T follicular helper cell (primary cell): ENCODE data around the gene LPP.

ENCODE experiments used
- DNase-seq: peaks from one replicate; pipeline ENCODE4 v3.0.0-alpha.2; 2020; ENCODE audit warnings: low read depth

LPP gene

DNA sequence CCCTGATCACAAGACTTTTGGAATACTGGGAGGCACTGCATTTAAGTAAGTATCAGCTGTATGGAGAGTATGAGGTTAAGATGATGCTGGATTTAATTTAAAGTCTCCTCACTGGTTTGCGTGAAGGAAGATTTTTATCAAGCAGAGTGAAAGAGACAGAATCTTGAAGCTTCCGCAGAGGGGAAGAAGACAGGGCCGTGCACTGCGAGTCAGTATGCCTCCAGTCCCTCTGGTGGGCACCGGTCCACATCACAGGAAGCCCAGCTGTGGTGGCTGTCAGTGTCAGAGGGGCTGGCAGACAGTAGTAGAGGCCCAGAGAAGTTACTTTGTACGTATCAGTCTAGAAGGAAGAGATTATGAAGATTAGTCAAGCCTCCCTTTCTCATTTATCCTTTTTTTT is 638.8 kb downstream of the LPP start:
- DNase-seq, result no peak

DNA sequence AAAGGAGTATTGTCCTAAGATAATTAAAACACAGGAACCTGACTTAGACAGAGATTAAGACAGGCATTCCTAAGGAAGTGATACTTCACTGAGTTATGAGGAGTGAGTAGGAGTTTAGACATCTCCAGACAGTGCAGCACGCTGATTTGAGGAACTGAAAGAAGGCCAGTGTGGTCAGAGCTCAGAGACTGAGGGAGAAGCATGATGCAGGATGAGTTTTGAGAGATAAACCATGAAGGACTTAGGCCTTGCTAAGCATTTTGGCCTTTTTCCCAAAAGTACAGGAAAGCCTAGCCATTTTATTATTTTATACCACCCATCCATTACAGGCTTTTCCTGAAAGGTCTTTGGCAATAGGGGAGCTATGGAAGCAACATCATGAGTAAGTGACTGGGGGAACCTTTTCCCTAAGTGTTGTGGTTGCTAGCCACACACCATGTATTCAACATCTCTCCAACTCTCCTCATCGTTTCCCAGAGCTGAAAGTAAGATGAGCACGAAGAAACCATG is 642.2 kb downstream of the LPP start:
- DNase-seq, result no peak

- no peak for DNase-seq
Measured at GRCh38 chr3:188797045-188797444, 643.1 kb downstream of the LPP start.

DNA sequence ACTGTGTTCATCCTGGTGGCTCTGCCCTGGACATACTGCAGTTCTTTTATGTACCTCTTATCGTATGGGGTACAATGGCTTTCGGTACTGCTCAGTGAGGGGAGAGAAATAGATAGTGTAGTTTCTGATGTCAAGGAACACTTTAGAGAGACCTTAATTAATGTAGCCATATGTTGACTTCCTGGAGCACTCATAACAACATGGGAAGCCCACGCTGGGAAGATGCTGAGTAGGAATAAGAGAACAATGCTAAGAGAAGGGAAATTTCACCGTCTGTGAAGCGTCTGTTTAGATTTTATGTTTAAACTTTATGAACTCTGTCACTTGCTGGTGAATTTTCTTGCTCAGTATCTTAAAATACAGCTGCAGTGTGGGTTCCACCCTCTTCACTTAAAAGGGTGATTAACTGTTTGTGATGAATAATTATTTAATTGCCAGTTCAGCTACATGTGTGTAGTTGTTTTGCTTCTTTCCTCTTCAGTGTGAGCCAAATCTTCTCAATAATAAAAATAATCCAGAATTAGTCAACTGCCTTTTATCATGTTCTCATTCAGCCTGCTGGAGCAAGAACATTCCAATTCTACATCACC is 644.7 kb downstream of the LPP start:
- DNase-seq, result no peak

DNA sequence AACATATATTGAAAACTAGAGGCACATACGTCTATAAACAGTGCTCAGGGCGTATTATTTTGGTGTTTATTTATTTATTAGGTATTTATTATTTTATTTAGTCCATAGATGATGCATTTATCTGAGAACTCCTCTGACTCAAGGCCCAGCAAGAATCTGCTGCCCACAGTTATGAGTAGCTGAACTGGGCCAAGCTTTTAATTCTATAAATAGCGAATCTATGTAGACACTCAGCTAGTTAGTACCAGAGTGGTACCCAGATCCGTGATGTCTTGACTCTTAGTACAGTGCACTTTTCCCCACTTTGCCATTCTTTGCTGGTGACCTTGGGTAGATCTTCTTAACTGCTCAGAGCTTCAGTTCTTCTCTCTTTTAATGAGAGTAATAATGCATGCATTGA is 647.4 kb downstream of the LPP start:
- no peak for DNase-seq

DNA sequence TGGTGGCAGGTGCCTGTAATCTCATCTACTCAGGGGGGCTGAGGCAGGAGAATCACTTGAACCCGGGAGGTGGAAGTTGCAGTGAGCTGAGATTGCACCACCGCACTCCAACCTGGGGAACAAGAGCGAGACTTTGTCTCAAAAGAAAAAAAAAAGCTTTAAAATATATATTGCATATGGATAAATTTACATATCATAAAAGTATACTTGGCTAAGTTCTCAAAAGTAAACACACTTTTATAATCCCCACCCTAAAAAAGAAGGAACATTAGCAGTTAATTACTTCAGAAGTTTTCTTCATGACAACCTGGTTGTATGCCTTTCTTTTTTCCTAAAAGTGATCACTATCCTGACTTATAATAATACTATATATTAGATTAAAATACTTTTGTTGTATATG is 648.7 kb downstream of the LPP start:
- DNase-seq, result no peak

DNA sequence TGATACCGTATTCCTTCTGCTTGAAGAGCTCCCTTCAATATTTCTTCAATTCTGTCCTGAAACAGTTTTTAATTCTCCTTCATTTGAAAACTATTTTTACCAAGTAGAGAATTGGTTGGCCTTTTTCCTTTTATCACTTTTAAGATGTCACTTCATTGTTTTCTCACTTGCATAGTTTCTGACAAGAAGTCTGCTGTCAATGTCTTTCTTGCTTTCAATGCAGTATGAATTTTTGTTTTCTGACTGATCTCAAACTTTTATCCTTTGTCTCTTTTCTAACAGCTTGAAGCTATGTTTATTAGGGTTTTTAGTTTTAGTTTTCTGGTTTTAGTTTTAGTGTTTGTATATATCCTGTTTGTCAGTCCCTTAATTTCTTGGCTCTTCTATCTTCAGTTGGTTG is 653.0 kb downstream of the LPP start:
- DNase-seq, result no peak

- DNase-seq, result no peak
Measured at GRCh38 chr3:188812198-188812597, 658.2 kb downstream of the LPP start.

DNA sequence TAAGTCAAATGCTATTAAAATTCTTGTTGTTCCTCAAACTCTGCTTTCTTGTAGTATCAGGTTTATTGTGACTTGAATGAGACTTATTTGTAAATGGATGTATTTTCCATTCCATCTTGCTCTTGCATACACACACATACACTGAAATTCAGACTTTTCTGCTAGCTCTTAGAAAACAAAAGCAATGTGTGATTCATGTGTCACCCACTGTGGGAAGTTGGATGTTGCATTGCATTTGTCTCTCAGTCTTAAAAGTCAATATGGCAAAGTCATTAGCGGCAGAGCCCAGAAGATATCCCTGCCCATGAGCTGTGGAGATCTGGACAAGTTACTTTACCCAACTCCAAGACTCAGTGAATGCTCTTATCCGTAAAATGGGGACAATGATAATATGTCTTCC is 660.6 kb downstream of the LPP start:
- no peak for DNase-seq

DNA sequence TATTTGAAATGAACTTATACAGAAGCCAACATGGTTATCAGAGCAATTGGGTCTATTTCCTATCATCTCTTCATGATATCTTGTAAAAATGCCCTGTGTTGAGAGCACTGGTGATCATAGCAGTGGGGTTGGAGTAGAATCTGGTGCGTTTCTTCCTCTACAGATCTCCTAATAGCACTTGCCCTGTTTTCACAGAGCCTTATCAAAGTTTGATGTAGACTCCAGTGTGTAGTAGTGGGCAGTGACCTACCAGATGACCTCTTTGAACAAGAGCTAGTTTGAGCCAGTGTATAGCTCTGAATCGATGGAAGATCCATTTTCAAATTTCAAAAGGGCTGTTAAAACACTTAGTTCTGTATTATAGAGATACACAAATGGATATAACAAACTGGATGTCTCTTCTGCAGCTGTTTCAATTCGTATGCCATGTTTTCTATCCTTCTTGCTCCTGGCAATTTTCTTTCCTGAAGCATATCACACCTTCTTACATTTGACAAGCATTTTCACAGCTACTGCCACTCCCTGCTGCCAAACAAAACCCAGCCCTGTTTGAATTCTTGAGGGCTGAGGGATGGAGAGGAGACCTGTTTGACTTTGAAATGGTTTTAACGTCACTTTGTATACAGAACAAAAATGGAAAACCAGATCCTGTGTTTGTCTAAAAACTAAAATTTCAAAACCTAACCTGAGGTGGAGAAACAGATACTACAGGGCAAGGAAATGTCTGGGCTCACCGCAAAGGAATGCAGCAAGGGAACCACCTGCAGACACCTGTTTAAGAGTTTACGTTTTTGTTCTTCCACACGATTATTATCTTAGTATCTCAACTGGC is 663.4 kb downstream of the LPP start:
- no peak for DNase-seq

- no peak for DNase-seq
Measured at GRCh38 chr3:188817935-188818269, 663.9 kb downstream of the LPP start.

DNA sequence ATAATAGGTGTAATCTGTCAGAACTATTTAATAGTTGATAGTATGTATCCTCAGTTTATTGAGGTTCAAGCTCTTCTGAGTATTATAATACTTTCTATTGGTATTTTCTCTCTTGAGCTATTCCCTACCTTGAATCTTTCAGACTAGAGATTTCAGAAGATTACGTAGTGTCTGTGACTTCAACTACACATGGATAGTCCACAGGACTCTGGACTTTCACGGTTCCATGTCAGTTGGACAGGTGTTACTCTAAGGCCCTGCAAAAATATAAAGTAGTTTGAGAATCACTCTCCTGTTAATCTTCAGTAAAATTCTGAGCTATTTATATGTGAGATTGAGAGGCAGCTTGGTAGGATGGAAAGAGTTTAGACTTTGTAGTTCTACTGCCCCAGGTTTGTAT is 664.3 kb downstream of the LPP start:
- DNase-seq, result no peak

DNA sequence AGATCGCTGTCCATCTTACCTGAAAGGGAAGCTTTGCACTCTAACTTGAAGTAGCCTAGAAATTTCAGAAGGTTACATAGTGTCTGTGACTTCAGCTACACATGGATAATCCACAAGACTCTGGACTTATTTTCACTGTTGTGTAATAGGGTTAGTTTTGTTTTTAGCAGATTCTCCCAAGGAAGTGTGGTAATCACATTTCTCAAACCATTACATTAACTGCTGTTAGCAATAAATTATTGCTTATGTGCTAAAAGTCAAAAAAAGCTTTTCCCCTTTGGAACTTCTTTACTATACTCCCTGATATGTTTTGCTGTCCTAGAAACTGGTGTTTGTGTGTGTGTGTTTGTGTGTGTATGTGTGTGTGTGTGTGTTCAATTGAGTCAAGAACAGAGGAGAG is 666.0 kb downstream of the LPP start:
- DNase-seq, result no peak

DNA sequence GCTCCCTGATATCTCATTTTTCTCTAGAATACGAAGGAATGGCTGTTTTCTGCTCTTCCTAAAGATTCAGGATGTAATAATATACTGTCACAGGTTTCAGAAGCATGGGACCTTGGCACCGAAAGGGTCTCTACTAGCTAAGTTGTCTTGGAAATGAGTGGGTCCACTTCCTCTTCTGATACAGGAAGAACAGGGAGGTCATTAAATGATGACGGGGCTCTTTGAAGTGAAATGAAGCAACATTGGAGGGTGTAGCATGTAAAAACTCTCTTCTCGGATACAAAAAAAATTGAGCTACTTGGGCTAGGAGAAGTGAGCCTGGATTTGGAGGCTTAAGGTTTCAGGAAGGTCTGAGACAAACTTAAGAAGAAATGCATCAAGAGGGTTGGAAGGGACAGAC is 668.0 kb downstream of the LPP start:
- DNase-seq, result no peak

DNA sequence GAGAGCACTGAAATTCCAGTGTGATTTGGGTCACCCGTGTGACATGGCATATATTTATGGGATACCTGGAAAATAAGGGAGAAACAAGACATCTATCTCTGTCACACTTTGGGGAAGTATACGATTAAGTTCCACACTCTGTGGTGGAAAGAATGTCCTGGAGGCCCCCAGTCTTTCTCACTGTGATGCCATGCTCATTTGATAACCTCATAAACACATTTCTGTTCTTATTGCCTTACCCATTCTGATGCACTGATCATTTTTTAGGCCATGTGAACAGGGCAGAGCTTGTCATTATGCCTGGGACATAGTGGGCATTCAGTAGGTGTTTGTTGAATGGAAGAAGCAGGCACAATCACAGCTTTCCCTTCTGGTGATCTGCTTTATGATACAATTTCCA is 668.5 kb downstream of the LPP start:
- DNase-seq, result no peak

DNA sequence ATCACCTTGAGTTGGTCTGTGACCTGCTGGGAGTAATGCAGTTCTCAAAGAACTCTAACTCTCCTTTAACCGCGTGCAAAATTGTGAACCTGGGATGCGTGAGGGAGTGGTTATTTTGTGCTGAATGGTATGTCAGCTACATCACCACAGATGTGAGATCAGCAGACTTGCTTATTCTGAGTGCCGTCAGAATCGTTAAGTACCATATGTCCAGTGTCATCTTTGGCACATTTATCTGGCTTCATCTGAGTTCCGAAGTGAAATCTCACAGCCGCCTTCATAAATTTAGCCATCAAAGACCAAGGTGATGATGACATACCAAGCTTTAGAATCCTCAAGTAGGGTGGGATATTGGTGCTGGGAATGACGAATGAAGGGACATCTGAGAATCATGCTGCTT is 670.6 kb downstream of the LPP start:
- no peak for DNase-seq

DNA sequence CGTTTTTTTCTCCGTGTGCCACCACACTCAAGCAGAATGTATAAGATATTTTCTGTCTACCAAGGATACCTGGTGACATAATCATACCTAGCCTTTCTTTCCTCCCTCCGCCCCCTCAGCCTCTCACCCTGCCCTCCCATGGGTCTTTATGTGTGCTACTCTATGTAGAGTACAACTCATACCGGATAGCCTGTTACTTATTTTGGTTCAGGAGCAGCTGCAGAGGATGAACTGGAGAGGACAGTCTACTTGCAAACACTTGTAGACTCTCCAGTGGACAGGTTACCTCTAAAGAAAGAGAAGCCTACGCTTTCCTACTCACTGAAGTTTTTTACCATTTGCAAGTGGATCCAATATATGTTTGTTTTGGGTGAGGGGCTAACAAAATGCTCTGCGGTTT is 671.9 kb downstream of the LPP start:
- no peak for DNase-seq

DNA sequence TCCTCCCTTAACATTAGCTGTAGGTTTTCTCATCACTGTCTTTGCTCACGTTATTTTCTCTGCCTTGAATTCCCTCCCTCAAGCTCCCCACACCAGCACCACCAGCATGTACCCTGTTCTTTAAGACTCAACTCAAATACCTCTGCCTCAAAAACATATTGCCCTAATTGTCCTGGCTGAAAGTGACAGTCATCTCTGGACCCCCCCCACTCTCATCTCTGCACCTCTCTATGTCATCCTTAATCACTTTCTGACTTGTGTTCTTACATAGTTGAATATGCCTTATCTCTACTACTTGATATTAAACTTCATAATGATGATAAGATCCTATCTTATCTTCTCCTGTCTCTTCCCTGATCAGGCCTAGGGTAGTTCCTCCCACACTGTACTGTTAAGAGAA is 672.6 kb downstream of the LPP start:
- no peak for DNase-seq

DNA sequence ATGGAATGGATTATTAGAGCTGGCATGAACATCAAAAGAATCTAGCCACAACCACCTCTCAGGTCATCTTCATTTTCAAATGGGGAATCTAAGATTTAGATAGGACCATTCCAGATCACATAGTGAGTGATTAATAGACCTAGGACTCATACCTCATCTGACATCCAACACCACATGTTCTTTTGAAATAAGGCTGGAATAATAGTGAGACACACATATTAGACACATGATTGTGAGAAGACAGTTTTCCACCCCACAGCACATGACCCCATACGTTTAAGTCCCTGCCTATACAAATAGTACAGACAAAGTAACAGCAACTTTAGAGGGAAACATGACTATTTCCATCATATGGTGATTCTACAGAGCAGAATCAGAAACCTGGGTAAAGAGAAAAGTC is 673.1 kb downstream of the LPP start:
- DNase-seq, result no peak

DNA sequence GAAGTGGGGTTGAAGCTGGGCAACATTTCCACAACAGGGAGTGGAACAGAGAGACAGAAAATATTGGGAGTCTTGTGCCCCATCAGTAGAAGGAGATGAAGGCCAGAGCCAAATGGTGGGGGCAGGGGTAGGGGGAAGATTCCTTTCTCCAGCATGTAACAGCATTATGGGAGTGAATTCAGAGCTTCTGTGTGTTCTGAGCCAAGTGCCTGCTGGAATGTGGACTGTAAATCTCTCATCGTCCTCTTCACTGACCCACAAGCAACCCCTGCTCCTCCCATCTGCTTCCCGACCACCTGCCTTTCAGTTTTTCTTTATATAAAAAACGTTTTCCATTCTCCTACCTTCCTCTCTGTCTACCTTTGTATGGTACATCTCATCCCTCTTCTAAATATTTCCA is 673.6 kb downstream of the LPP start:
- no peak for DNase-seq

DNA sequence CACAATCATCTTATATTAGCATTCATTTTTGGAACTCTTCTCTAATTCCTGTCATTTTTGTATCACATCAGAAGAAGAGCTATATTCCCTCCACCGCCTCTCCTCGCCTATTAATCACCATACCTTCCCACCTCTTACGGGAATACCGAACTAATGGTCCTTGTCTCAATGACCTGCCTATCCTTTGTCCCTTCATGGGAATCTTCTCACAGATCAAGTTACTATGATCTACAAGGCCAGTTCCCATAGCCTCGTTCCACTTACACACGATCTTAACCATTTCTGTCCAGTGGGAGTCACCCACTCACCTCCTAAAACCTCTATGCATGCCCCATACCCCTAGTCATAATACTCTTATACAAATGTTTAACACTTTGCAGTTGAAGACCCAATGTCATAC is 675.2 kb downstream of the LPP start:
- no peak for DNase-seq

DNA sequence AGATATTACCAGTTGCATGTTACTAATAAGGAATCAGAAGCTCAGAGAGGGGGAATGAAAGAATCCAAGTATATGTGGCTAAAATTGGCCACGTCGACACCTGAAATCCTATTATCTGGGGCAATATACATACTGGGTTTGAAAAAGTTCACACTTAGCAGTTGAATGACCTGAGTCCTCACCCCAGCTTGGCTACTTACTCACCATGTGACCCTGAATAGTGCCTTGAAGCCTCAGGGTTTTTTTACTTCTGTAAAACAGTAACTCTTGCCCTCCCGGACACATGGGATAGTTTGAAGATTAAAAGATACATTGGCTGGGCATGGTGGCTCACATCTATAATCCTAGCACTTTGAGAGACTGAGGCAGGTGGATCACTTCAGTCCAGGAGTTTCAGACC is 675.6 kb downstream of the LPP start:
- no peak for DNase-seq

DNA sequence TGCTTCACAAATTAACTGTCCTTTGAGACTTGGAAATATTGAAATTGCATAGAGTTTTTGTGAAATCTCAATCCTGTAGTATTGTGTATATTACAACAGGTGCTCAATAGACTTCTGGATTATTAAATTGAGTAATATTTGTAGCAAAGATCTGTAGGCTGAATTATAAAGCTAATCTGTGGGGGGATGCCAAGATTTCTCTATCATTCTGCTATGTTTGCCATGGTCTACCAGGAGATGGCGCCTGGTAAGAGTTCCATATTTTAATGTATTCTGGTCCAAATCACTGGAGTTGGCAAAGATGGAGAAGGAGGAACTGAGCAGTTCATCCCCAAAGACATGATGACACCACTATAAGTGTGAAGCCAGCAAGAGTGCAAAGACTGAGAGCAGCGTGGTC is 676.9 kb downstream of the LPP start:
- no peak for DNase-seq

- DNase-seq, result no peak
Measured at GRCh38 chr3:188832146-188832545, 678.2 kb downstream of the LPP start.
